NCI-H82 treated with DMSO at 0.1 percent for 48 hours (cell line): ENCODE measurements around the gene CASP4.
"Not testable (repeated sequence)": the region's sequence is repeated elsewhere in the genome, so short reads cannot be mapped to it uniquely, and the experiment has no call there.

Experiments used
- DNase-seq: peaks from one replicate; lab custom pipeline; 2025; ENCODE audit not compliant: unreplicated experiment; lab: John Stamatoyannopoulos, UW

The CASP4 gene

GRCh38 chr11:104957280-104957679 lies 11.1 kb downstream of the CASP4 start:
- no peak for DNase-seq

- DNase-seq: no peak
Observed at GRCh38 chr11:104956528-104956927, 11.8 kb downstream of the CASP4 start.

GRCh38 chr11:104946907-104947306 lies 21.5 kb downstream of the CASP4 start:
- DNase-seq: no peak

- DNase-seq: no peak
Observed at GRCh38 chr11:104944076-104944475, 24.3 kb downstream of the CASP4 start.

DNA sequence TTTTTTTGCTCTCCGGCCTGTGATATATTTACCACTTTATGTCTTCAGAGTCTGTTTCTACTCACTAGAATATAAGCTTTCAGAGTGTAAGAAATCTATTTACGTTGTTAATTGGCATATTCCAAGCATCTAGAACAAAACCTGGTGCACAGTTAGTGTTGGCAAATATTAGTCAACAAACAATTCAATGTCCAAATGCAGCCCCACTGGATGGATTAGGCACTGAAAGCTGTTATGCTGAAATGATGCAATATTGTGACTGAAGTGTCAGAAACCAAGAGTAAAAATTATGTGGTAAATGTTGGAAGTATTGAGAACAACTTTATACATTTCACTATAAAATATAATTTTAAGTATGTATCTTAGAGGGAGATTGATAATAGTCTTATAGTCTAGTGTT lies 24.8 kb downstream of the CASP4 start:
- DNase-seq: no peak

- DNase-seq: no peak
Observed at GRCh38 chr11:104934594-104934993, 33.8 kb downstream of the CASP4 start.

- not testable (repeated sequence) for DNase-seq
Observed at GRCh38 chr11:104934073-104934472, 34.3 kb downstream of the CASP4 start.

DNA sequence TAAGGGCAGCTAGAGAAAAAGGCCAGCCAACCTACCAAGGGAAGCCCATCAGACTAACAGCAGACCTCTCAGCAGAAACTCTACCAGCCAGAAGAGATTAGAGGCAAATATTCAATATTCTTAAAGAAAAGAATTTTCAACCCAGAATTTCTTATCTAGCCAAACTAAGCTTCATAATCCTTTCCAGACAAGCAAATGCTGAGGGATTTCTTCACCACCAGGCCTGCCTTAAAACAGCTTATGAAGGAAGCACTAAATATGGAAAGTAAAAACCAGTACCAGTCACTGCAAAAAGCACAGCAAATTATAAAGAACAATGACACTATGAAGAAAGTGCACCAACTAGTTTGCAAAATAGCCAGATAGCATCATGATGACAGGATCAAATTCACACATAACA lies 39.6 kb downstream of the CASP4 start:
- no peak for DNase-seq

- DNase-seq: no peak
Observed at GRCh38 chr11:104926771-104927611, 41.4 kb downstream of the CASP4 start.

DNA sequence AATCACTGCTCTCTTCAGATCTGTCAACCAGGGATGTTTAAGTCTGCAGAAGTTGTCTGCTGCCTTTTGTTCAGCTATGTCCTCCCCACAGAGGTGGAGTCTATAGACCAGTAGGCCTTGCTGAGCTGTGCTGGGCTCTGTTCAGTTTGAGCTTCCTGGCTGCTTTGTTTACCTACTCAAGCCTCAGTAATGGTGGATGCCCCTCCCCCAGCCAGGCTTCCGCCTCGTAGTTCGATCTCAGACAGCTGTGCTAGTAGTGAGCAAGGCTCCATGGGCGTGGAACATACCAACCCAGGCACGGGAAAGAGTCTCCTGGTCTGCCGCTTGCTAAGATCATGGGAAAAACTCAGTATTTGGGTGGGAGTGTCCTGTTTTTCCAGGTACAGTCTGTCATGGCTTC lies 42.5 kb downstream of the CASP4 start:
- no peak for DNase-seq

- no peak for DNase-seq
Observed at GRCh38 chr11:104918113-104918824, 50.1 kb downstream of the CASP4 start.

DNA sequence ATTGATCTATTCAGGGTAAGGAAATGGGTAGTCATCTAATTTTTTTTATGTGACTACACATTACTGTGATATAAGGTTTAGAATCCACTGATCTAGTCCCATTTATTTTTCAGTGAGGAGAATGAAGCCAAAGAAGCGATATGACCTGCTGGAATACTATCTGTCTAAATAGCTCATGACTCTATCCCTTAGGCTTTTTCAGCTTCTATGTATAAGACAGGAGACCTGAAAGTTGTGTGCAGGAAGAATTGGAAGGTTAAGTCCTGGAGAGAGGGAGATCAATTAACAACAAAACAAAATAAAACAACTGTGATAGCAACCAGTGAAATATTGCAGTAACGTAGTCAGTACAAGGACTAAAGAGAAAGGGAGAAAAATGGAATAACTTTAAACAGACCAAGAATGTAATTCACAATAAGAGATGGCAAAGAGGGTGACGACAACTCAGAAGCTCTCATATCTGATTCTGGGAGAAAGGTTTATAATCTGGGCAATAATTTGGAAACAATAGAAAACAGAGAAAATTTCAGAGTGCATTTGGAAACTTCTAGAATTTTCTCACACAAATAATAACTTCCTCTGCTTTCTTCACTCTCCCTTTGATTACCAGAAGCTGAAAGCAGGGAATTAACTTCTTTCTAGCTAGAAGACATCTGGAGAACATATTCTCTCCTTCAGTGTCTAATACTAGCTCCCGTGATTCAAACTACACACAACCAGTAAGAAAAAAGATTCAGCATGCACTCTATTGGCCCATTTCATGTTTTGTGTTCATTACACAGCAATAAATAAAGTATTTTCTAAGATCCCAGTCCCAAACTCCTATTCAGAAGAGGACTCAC lies 50.9 kb downstream of the CASP4 start:
- no peak for DNase-seq

- no peak for DNase-seq
Observed at GRCh38 chr11:104916442-104916841, 51.9 kb downstream of the CASP4 start.

GRCh38 chr11:104912102-104912501 lies 56.3 kb downstream of the CASP4 start:
- no peak for DNase-seq

- no peak for DNase-seq
Observed at GRCh38 chr11:104908186-104908531, 60.2 kb downstream of the CASP4 start.

- no peak for DNase-seq
Observed at GRCh38 chr11:104907521-104908185, 60.7 kb downstream of the CASP4 start.

- DNase-seq: no peak
Observed at GRCh38 chr11:104905271-104905670, 63.1 kb downstream of the CASP4 start.

DNA sequence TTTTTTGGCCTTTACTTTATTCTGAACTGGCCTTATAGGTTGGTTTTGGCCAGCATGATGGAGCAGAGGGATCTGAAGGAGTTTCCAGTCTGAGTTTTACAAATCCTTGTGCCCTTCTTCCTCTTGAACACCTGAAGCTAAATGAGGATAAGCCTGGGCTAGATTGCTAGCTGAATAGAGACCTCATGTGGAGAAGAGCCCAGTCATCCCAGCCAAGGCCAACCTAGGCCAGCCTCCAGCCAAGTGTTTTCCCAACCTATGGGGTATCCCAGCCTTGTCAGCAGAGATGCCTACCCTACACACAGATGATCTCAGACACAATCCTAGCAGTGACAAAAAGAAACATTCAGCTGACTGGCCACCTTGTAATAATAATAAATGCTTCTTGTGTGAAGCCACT lies 69.1 kb downstream of the CASP4 start:
- DNase-seq: no peak

DNA sequence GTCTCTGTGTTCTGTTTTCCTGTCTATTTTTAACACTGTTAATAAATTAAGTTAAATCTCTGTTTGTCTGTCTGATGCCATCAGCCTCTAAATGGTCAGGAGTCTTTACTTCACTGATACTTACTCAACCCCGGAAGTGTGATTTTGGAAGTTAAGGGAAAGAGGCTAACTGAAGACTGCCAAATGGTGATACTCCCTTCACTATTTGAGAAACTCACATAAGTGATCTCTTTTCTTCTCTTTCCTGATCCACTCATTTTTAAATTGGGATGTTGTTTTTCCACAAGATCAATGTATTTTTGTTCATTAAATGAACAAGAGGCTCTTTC lies 69.7 kb downstream of the CASP4 start:
- no peak for DNase-seq

- no peak for DNase-seq
Observed at GRCh38 chr11:104897891-104898684, 70.3 kb downstream of the CASP4 start, which contains the start of gene CASP12. CASP12 (minus strand) TSS chr11:104898460.
